ENCODE data around the gene LCT.

DNA sequence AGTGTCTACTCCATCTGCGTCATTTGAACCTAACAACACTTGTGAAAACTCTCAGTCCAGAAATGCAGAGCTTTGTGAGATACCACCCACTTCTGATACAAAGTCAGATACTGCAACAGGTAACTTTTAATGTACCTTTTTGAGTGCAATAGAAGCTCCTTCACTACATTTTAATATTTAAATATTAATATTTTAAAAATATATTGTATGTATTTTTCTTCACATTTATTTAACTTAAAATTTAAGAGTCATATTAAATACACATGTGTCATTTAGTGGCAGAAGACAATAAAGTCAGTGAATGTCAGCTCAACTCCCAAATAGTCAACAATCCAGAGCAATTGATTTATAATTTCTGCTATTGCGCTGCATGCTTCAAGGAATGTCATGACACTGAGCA lies 81.4 kb downstream of the LCT start:
- TF ChIP-seq JUND (IDR thresholded peaks at IDR 0.05) (no peak), RAD21 (IDR thresholded peaks at IDR 0.05; ENCODE audit: low read length) (no peak), GABPA (IDR thresholded peaks at IDR 0.05; ENCODE audit: low read depth) (no peak), TAF1 (IDR thresholded peaks at IDR 0.05; ENCODE audit: borderline replicate concordance, low read depth, low read length) (no peak), EP300 (IDR thresholded peaks at IDR 0.05; ENCODE audit: borderline replicate concordance in 1 of 2, low read depth in 1 of 2, low read length in 1 of 2) (no peak), FOSL2 (IDR thresholded peaks at IDR 0.05; ENCODE audit: borderline replicate concordance, low read depth) (no peak), RCOR1 (IDR thresholded peaks at IDR 0.05; ENCODE audit: low read length) (no peak), SIN3A (IDR thresholded peaks at IDR 0.05; ENCODE audit: borderline replicate concordance, low read depth, low read length) (no peak), NFIC (IDR thresholded peaks at IDR 0.05; ENCODE audit: borderline replicate concordance) (no peak), TEAD4 (IDR thresholded peaks at IDR 0.05; ENCODE audit: borderline replicate concordance, insufficient read depth) (no peak)
- TF ChIP-seq, protein P1, sequence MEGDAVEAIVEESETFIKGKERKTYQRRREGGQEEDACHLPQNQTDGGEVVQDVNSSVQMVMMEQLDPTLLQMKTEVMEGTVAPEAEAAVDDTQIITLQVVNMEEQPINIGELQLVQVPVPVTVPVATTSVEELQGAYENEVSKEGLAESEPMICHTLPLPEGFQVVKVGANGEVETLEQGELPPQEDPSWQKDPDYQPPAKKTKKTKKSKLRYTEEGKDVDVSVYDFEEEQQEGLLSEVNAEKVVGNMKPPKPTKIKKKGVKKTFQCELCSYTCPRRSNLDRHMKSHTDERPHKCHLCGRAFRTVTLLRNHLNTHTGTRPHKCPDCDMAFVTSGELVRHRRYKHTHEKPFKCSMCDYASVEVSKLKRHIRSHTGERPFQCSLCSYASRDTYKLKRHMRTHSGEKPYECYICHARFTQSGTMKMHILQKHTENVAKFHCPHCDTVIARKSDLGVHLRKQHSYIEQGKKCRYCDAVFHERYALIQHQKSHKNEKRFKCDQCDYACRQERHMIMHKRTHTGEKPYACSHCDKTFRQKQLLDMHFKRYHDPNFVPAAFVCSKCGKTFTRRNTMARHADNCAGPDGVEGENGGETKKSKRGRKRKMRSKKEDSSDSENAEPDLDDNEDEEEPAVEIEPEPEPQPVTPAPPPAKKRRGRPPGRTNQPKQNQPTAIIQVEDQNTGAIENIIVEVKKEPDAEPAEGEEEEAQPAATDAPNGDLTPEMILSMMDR (IDR thresholded peaks at IDR 0.05): no peak
- TF ChIP-seq, protein P2, sequence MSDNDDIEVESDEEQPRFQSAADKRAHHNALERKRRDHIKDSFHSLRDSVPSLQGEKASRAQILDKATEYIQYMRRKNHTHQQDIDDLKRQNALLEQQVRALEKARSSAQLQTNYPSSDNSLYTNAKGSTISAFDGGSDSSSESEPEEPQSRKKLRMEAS (IDR thresholded peaks at IDR 0.05; ENCODE audit: low read depth): no peak
- TF ChIP-seq, protein P3, sequence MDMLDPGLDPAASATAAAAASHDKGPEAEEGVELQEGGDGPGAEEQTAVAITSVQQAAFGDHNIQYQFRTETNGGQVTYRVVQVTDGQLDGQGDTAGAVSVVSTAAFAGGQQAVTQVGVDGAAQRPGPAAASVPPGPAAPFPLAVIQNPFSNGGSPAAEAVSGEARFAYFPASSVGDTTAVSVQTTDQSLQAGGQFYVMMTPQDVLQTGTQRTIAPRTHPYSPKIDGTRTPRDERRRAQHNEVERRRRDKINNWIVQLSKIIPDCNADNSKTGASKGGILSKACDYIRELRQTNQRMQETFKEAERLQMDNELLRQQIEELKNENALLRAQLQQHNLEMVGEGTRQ (IDR thresholded peaks at IDR 0.05; ENCODE audit: borderline replicate concordance, low read depth, low read length): no peak

All from SK-N-SH (cell line).